ENCODE measurements around the gene KCNH1.

KCNH1 gene

DNA sequence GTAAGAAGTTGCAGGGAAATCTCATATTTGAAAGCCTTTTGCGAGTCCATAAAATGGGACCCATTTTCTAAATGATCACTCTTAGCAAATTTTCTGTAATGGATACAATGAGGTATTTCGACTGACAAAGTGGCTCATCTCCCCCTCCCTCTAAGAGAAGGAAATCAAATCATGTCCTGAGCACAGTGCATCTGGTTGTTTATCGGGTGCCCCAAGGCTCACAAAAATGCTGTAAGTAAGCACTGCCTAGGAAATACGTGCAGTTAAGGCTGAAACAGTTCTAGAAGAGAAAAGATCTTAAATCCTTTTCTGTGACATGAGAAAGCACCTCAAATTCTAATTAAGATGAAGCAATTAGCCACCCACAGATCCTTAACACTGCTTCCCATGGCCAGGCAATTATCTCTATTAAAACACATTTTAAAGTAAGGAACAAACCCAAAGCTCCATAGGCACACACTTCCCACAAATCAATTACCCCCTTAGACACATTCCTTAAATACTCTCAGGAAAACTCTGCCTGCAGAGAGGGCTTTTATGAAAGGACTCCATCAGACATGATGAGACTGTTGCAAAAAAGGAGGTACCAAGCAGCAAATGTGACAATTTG is 216.3 kb downstream of the KCNH1 start:
- DNase-seq = no peak

DNA sequence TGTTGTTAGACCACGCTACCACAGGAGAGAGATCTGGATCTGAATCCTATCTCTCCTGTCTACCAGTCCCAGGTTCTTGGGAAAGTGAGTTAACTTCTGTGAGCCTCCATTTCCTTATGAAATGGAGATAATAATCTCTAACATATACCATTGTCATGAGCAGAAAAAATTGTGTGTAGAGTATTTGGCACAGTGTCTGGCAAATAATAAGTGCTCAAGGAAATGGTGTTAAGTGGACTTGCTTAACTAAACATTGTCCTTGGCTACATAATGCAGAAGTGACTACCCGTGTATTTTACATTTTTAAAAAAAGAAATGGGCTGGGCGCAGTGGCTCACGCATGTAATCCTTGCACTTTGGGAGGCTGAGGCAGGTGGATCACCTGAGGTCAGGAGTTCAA is 217.4 kb downstream of the KCNH1 start:
- no peak for DNase-seq

DNA sequence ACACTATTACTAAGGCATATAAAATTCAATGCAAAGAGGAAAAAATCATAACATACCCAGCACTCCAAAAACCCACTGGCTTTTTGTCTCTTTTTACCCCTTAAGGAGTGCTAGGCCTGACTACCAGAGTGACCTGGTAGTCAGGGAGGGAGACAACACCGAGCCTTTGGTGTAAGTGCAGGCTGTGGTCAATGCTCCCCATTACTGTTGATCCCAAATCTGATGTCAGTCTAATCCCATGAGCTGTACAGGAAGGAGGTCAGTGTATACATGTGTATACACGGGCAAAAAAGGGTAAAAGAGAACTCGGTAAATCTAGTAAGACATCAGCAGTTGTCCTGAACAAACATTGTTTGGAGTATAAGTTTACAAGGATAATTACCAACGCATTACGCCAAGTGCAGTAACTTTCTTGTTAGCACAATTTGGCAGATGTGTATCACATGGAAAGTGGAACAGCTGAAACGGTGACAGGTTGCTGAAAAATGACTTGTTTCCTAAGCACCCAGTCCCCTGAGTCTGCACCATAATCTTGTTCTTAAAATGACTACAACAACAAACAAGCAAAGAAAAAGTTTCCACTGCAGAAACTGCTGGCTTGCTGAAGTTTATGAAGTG is 217.9 kb downstream of the KCNH1 start:
- no peak for DNase-seq

DNA sequence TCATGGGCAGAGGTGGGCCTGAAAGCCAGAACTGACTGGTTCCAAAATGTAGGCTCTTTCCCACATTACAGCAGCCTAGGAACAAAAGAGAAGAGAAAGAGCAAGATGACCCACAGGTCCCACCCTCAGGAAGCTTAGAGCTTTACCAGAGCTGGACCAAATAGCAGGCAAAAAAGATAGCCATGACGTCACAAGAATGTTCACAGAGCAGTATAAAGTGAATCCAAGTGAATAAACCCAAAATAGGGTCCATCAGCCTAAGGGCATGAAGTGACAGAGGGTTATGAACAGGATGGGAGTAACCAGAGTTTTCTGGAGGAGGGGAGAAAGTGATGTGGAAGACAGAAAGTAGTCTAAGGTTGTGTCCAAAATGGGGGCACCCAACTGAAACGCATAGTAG is 221.2 kb downstream of the KCNH1 start:
- DNase-seq = no peak

DNA sequence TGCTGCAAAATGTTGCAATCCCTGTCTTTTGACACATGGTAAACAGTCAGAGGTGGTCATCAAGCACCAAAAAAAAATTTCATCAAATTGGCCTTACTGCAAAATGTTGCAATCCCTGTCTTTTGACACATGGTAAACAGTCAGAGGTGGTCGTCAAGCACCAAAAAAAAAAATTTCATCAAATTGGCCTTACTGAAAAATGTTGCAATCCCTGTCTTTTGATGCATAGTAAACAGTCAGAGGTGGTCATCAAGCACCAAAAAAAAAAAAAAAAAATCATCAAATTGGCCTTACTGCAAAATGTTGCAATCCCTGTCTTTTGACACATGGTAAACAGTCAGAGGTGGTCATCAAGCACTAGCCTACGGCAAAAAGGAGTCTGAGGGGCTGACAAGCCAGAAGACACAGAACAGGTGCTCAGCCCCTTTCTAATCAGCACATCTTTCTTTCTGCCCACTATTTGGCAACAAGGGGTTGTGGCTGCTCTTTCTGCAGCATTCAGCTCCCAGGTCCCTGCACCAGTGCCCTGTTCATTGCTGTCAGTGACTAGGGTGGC is 223.8 kb downstream of the KCNH1 start:
- DNase-seq = no peak

DNA sequence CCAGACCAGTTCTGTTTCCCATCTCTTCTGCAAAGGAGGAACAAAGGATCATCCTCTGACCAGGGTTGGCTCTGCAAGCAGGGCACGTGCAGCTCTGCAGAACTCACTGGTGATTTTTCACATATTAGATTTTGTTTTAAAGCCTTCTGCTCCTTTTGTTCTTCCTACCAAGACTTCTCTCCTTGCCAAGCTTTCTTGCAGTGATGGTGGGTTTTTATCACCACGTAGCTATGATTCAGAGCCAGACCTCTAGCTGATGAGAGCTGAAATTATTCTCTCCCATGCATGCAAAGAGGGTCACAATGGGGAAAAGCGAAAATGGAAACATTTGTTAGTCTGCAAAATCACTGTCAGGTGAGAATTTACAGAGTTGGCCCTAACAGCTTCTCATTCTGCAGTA is 225.2 kb downstream of the KCNH1 start:
- no peak for DNase-seq

DNA sequence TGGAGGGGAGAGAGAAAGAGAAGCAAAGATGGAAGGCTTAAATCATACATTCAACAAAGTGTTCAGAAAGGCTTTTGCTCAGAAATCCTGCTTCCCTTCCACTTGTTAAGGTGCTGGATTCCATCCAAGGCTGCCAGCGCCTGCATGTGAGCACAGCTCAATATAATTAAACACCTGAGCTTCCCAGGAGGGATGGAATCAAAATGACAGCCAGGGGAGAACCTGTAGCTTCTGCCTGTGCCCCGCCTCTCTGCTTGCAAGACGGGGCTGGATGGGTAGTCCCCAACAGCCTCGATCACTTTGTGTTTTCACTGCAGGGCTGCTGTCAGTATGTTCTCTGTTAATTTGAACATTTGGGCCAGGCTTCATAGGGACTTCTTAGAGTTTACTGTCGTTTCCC is 225.7 kb downstream of the KCNH1 start:
- no peak for DNase-seq

DNA sequence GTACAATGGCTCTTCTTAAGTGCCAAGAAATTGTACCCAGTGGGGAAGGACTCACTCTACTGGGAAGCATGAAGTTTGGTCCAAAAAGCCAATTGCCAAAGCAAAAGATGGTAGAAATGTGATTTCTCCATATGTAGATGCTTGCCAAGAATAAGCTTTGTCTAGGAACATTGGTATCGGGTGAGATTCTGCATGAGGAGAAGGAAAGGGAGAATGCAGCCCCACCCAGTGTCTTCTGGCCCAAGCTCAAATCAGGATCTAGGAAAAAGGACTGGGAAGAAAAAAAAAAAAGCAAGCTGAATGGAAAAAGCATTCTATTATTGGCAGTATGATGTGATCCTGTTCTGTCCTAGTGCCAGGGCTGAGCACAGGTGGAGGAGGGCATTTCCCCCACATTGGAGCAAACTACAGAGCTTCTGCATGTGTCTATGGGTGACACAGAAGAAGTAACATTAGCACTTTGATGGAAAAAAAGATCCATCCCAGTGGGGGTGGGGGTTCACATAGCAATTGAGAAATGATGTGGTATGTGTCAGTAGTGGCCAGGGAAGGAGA is 226.6 kb downstream of the KCNH1 start:
- no peak for DNase-seq

DNA sequence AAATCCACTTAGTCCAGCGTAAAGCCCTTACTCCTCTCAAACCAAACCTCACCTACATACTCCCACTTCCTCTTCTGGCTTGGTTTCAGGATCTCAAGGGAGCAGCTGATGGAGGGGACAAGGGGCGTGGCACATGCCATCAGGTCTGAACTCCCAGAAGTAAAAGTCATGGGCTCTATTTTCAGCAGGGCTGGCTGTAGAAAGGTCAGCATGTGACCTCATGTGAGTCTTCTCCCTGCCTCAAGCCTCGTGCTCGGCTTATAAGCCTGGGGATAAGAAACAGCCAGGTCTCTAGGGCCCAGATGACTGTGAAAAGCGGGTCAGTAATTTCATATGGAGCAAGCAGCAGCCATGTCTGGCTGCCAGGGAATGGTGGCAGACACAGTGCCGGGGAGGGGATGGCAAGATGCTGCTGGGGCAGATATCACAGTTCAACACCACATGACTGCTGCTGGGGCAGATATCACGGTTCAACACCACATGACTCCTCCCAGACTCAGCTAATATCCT is 227.9 kb downstream of the KCNH1 start:
- DNase-seq = no peak

DNA sequence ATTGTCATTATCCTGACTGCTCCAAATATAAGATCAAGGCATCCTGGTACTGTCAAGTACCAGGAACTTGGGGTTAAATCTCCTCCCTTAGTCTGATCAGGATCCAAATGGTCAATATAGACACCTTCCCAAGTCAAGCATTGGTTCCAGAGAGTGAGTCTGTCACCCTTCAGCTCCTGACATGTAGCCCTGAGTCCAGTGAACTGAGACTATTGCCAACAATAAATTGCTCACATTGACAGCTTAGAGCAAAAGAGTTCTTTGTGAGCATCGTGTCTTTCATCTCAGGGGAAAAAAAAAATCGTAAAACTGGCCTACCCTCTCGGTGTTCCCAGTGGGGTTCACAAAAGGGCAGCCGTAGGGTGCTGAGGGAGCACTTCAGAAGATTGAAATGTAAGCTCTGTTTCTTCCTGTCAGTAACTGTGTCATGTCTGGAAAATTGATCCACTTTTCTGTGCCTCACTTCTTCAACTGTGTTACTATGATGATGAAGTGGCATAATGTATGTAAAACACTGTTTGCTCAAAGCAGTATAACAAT is 228.5 kb downstream of the KCNH1 start:
- no peak for DNase-seq

DNA sequence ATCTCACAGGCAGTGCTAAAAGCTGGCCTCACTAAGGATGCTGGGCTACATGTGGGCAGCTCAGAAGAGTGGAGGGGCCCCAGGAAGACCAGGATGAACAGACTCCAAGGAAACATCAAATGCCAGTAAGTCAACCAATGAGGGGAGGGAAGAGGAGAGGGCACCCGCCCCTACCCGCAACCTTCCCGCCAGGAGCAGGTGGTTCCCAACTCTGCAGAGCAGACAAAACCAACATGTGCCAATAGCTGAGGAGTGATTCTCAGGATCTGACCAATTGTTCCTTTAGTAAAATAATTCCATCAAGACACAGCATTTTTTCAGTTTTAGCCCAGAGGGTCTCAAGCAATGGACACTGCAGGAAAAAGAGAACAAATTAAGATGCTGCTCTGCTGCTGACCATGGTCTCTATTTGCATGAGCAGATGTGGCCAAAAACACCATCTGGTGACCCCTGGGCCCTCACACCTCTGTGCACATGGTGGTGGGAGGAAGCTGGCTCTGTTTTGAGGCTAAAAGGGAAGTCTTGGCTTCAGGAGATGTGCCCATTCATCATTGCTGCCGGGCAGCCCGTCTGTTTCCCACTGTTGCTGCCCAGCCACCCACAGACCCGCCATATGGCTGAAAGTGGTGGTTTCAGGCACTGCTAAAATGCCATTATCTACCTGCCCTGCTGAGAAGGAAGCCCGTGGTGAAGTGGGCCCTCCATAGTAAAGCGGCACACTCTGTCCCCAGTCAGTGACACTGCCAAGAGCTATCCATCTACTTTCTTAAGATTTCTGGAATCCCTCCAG is 231.8 kb downstream of the KCNH1 start:
- no peak for DNase-seq

DNA sequence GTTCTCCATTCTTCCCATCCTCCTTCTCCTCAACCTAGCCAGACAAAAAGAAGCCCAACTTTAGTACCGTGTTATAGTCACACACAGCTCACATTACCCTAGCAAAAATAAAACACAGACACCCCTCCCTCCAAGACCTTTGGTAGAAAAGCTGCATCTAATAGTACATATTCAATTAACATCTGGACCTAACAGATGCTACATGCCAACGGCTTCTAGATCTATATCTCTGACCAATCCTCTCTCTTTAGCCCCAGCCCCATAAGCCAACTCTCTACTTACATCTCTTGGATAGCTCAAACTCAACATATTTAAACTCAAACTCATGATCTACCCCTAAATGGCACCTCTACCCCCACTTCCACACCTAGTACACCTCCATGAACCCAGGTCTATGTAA is 233.1 kb downstream of the KCNH1 start:
- no peak for DNase-seq

DNA sequence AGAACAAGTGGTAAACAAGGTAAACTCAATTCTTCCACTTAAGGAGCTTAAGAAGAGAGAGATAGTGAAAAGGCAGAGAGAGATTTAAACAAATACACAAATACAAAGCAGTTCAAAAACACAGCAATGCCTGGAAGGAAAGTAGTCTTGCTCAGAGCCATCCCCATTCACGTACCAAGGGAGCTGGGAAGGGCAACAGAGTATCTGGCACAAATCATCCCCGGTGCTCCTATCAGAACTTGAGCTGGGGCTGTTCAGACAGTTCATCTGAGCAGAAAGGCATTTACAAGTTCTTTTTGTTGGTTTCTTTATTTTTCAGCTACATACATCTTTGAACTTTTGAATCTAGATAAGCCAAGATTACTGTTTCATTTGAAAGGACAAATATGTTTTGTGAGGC is 233.9 kb downstream of the KCNH1 start:
- no peak for DNase-seq

DNA sequence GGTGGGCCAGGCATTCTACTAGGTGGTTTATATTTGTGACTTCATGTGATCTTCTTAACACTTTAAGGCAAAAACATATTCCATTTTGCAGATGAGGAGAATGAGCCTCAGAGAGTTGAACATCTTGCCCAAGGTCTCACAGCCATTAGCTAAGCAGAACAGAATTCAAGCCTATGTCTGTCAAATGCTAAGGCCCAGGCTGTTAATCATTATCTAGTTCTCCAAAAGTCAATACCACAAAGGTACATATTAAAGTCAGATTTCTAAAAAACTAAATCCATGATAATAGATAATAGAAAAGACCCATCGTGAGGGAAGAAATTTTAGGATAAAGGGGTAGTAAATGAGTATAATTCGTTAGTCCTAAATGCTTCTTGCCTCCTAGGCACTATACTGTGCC is 234.3 kb downstream of the KCNH1 start:
- no peak for DNase-seq

DNA sequence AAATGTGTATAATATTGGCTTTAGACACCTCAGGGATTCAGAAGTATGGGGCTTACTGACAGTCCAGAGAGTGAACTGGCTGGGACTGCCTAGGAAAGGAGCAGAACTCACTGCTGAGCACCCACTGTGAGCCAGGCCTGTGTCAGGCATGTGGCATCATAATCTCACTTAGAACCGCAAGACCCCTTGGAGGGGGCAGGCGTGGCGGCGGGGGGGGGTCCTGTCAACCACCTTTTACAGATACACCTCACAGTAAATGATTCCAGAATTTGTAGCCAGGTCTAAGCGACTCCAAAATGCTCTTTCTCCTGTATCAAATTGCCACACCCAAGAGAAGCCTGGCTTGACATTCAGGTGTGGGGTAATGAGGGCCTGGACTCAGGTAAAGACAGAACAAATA is 235.5 kb downstream of the KCNH1 start:
- no peak for DNase-seq

DNA sequence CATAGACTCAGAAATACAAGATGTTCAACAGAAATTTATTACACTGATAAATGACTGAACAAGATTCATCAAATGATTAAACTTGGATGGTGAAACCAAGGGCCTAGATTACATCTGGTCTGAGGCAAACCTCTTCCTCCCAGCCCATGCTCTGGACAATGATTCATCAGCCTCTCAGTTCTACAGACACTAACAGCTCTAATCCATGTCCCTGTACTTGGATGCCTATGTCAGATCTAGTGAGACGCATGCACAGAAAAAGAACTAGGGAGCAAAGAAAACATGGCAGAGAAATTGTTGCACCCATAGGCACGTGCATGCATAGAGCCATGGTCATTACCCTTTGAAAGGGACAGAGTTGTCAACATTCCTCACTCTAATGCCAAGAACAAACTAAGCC is 250.1 kb downstream of the KCNH1 start:
- no peak for DNase-seq

DNA sequence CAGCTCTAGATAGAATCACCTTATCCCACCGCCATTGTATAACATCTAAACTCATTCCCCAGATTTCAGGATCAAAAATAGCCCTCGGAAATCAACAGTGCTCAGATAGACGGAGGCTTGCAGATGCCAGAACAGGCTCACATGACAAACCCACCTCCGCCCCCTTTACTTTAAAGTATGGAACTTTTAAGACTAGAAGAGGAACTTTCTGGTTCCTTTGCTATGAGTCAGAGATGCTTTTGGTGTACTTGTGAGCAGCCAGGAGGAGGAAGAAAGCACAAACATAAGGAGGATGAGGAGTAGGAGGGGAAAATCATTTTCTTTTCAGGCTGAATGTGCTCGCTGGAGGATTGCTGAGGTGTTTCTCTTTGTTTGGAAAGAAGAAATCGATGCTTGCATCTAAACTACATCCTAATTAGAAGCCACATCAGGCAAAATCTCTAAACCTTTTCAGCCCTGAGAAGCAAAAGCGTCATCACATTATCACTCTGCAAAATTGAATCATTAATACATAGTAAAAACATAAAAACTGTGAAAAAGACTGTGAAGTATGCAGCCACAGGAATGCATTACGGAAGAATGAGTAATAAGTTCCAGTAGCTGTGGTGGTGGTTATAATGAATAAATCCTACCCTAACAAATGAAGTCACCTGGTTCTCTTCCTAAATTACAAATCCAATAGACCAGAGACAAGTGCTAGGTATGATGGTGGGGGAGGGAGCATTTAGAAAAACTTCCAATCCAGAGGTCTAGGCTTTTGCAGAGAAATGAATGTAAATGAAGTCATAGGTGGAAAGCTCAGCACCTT is 251.3 kb downstream of the KCNH1 start:
- DNase-seq = no peak

DNA sequence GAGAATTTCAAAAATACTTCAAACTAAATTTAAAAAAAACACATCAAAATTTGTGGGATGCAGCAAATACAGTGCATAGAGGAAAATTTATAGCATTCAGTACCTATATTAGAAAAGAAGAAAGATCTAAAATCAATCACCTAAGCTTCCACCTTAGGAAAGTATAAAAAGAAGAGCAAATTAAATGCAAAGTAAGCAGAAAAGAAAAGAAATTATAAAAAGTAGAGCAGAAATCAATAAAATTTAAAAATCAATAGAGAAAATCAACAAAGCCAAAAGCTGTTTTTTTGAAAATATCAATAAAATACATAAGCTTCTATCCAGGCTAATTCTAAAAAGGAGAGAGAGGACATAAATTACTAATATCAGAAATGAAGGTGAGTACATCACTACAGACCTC is 255.4 kb downstream of the KCNH1 start:
- no peak for DNase-seq

DNA sequence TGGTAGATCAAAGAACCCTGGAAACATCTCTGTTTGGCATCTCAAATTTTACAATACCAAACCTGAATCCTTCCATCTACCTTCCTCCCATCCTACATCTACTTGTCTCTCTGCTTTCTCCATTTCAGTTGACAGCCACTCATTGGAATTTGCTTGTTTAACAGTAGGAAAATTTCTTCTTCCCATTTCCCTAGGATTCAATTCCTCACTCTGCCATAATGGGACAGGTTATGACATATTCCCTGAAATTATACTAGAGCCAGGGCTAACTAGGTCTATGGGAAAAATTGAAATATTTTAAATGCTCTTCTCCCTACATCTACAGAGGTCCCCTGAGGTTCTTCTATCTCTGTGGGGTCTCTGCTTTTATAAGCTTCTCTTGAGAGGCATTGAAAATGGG is 257.7 kb downstream of the KCNH1 start:
- no peak for DNase-seq

DNA sequence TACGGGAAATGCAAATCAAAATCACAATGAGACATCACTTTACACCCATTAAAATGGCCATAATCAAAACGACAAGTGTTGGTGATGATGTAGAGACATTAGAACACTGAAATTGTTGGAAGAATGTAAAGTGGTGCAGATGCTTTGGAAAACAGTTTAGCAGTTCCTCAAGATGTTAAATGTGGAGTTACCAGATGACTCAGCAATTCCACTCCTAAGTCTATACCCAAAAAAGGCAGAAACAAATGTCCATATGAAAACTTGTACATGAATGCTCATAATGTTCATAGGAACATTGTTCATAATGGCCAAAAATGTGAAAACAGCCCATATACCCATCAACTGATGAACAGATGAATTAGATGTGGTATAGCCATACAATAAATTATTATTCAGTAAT is 267.4 kb downstream of the KCNH1 start:
- no peak for DNase-seq

DNA sequence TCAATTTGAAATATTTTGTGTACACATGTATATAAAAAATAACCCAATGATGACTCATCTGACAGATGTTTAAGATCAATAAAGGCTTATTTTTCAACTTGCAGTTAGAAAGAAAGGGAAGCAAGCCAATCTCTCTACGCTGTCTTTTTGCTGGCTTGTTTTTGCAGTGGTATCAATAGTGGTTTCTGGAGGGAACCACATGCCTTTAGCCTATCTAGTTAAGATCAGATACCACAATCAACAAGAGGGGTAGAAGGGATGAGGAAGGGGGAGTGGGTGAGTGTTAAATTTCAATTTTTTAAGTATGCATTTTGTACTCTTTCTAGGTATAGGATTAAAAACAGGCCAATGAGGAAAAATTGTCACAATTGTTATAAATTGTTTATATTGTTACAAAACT is 276.2 kb downstream of the KCNH1 start:
- DNase-seq = no peak

DNA sequence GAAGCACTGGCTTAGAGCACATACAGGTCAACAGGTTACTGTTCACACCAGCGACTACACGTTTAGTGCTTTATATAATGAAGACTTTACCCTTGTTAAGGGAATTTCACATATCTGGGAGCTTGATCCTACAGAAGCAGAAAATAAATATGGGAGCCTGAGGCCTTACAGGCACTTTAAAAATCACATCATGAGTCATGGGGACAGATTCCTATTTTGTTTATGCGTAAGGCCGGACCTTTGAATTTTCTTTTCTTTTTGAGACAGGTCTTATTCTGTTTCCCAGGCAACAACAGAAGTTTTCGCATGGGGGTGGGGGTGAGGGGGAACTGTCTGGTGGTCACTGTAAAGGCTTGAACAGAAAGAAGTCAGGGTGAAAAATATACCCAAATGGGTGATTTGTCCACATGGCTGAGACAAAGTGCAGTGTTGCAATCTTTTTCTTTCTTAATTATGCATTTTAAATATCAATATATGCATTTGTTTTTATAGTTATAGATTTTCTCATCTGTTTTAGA is 276.7 kb downstream of the KCNH1 start:
- no peak for DNase-seq

Data from left hindlimb (tissue), 1 donor.